ENCODE measurements around the gene SULT1C3.

Gene SULT1C3

DNA sequence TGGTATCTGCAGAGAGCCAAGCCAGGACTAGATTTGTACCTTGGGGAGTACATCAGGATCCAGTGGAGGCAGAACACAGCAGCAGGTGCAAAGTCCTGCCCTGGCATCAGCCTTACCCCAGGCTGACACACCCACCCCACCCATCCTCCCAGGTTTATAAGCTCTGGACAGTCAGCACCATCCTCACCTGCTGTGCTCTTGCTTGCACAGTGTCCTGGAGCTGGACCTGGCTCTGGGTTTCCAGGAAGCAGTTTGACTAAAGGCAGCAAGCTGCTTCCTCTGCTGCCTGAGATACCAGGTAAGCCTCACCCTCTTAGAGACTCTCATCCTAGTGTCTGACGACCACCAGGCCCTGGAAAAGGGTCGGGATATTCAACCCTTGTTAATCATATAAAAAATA lies at the start of gene SULT1C3:
SULT1C3 (plus strand) TSS at position 183 of the 400 bp plus-strand sequence. CDS start 7,227 bp downstream, outside the sequence.
- DNase-seq (ENCODE audit: low read depth), result no peak
- TF ChIP-seq, protein P1, sequence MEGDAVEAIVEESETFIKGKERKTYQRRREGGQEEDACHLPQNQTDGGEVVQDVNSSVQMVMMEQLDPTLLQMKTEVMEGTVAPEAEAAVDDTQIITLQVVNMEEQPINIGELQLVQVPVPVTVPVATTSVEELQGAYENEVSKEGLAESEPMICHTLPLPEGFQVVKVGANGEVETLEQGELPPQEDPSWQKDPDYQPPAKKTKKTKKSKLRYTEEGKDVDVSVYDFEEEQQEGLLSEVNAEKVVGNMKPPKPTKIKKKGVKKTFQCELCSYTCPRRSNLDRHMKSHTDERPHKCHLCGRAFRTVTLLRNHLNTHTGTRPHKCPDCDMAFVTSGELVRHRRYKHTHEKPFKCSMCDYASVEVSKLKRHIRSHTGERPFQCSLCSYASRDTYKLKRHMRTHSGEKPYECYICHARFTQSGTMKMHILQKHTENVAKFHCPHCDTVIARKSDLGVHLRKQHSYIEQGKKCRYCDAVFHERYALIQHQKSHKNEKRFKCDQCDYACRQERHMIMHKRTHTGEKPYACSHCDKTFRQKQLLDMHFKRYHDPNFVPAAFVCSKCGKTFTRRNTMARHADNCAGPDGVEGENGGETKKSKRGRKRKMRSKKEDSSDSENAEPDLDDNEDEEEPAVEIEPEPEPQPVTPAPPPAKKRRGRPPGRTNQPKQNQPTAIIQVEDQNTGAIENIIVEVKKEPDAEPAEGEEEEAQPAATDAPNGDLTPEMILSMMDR (IDR thresholded peaks at IDR 0.05; ENCODE audit: low read depth, low read length, missing control alignments), result no peak
- no peak within 1 kb of the TSS for H3K4me3 ChIP-seq (ENCODE audit: low read depth, low read length)

DNA sequence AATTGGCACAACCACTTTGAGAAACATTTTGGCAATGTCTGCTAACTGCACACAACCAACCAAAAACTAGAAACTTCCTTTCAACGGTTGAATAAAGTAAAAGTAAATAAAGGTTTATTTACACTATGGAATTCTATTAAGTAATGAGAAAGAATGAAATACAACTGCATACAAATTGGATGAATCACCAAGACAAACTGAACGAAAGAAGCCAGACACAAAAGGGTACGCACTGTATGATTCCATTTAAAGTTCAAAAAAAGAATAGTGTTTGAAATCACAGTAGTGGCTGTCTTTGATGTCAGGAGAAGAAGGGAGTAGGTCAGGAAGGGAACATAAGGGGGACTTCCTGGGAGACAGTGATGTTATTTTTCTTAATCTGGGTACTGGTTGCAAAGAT lies 46.5 kb upstream of the SULT1C3 start:
- no peak for DNase-seq (ENCODE audit: low read depth)
- TF ChIP-seq, protein P1 (IDR thresholded peaks at IDR 0.05; ENCODE audit: low read depth, low read length, missing control alignments), result no peak
- no peak overlapping the region for H3K4me3 ChIP-seq (ENCODE audit: low read depth, low read length)

DNA sequence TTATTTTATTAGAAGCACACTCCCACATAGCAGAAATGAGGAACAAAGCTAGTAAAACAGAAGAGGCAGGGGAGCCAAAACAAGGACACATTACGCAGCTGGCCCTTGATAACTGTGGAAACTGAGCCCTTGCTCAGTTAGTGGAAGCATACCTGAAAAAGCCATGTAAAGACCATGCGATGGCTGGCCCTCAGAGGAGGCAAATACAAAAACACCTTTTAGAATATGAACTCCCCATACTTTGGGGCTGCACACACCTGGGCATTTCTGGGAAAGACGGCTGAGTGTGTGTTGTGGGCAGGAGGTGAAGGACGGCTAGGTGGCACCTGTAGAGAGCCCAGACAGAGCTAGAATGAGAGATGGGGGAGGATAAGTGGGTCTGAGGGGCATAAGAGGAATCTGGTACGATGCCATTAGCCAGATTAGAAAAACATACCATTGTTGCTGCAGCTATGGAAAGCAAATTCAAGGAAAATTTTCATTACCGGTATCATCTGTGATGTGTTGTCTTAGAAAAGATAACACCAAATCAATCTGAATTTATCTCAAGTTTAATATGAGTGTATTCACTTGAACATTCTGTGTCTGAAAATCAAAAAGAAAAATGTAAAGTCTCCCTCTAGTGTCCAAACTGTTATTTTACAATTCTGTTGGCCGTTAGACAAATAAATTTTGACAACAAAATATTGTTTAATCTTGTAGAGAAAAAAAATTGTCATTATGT lies 45.2 kb upstream of the SULT1C3 start:
- no peak overlapping the region for H3K4me3 ChIP-seq (ENCODE audit: low read depth, low read length)
- TF ChIP-seq, protein P1 (IDR thresholded peaks at IDR 0.05; ENCODE audit: low read depth, low read length, missing control alignments), result peak; percentile 19
- DNase-seq (ENCODE audit: low read depth), result no peak

DNA sequence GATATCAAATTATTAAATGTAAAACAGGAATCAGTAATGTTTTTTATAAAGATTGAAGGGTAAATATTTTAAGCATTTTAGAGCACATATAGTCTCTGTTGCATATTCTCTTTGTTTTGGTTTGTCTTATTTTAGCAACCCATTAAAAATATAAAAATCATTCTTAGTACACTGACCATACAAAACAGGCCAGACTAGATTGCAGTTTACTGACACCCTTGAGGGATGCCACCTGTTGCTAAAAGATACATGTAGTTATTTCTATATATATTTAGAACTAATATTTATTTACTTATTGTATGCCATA lies 44.7 kb upstream of the SULT1C3 start:
- H3K4me3 ChIP-seq (ENCODE audit: low read depth, low read length), result no peak overlapping the region
- TF ChIP-seq, protein P1 (IDR thresholded peaks at IDR 0.05; ENCODE audit: low read depth, low read length, missing control alignments), result no peak
- no peak for DNase-seq (ENCODE audit: low read depth)

DNA sequence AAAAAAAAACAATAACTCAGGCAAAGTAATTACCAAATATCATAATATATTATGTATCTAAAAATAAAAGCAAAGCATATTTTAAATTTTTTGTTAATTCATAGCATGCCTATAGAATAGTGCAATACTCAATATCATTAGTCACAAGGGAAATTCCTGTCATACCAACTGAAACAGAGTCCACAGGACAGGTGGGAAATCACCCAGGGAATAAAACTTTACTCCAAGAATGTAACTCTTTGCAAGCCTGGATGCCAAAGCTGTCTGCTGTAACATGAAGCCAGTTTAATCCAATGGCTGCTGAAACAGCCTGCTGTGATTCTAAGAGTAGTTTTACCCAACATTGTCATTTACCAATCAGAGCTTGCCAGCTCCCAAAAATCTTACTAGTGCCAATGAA lies 40.0 kb upstream of the SULT1C3 start:
- H3K4me3 ChIP-seq (ENCODE audit: low read depth, low read length), result no peak overlapping the region
- no peak for DNase-seq (ENCODE audit: low read depth)
- TF ChIP-seq, protein P1 (IDR thresholded peaks at IDR 0.05; ENCODE audit: low read depth, low read length, missing control alignments), result no peak

DNA sequence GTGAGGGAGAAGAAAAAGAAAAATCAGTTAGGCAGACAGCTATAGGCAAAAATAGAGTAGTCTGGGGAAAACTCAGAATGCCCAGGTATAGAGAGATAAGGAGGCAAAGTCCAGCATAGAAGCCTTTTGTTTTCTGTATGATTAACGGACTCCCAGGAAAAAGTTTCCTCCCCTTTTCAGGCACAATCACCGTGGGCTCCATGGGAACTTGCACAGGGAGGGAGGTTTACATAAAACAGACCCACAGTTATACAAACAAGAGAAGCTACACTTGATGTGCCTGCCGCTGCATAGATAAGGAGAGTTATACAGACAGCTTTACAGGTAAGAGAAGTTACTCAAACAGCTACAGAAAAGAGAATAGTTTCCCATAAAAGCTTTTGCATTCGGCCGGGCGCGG lies 39.2 kb upstream of the SULT1C3 start:
- H3K4me3 ChIP-seq (ENCODE audit: low read depth, low read length), result no peak overlapping the region
- DNase-seq (ENCODE audit: low read depth), result no peak
- TF ChIP-seq, protein P1 (IDR thresholded peaks at IDR 0.05; ENCODE audit: low read depth, low read length, missing control alignments), result no peak

DNA sequence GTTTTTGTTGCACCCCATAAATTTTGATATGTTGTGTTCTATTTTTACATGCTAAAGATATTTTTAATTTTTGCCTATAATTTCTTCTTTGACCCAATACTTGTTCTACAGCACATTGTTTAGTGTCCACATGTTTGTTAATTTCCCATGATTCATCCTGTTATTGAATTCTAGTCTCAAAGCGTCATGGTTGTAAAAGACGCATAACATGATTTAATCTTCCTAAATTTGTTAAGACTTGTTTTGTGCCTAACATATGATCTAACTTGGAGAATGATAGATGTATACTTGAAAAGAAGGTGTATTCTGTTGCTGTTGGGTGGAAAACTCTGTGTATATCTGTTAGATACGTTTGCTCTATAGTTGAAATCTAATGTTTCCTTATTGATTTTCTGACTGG lies 27.1 kb upstream of the SULT1C3 start:
- TF ChIP-seq, protein P1 (IDR thresholded peaks at IDR 0.05; ENCODE audit: low read depth, low read length, missing control alignments), result no peak
- no peak for DNase-seq (ENCODE audit: low read depth)
- no peak overlapping the region for H3K4me3 ChIP-seq (ENCODE audit: low read depth, low read length)

Data from GM12864 (cell line).